GM23248 (cell line): Measurements from ENCODE around the gene ZSWIM3.

ENCODE experiments used
- EZH2 ChIP-seq: fragments of 200-600 bp; sonication (generic); IDR thresholded peaks from 2 replicates; pipeline ENCODE4 v1.6.1; 2018; ENCODE audit warnings: antibody characterized with exemption, mild to moderate bottlenecking; ENCODE audit not compliant: insufficient read depth, poor library complexity, severe bottlenecking
- EZH2phosphoT487 ChIP-seq: fragments of 200-600 bp; sonication (generic); IDR thresholded peaks from 2 replicates; pipeline ENCODE4 v1.6.1; 2018; ENCODE audit warnings: antibody characterized with exemption, moderate library complexity, mild to moderate bottlenecking, low read depth; ENCODE audit not compliant: insufficient read depth

GRCh38 chr20:45841407-45842129 lies 15.8 kb upstream of the ZSWIM3 start:
- TF ChIP-seq EZH2 (no peak), EZH2phosphoT487 (no peak)
